NCI-H460 (cell line): ENCODE results near the gene GAL3ST2. TPM values are rescaled to one million over a fixed set of nuclear protein-coding genes. Genes with fewer than 3 reads are reported as not detected.
"Not testable (repeated sequence)": the region's sequence is repeated elsewhere in the genome, so short reads cannot be mapped to it uniquely, and the experiment has no call there.

Source experiments
- DNase-seq: peaks from one replicate; pipeline ENCODE4 v3.0.0-alpha.2; 2016; ENCODE audit warnings: low read depth; ENCODE audit errors: extremely low read depth
- total RNA-seq: library from RNA; depleted of rRNA; stranded (reverse); fragments of >200 nt; shearing (Covaris generic); gene quantifications from 2 replicates; pipeline ENCODE4 v1.2.3, GENCODE V29; 2014

Gene GAL3ST2
- total RNA-seq, 1 experiment from 2014 or later = 0.10 TPM

DNA sequence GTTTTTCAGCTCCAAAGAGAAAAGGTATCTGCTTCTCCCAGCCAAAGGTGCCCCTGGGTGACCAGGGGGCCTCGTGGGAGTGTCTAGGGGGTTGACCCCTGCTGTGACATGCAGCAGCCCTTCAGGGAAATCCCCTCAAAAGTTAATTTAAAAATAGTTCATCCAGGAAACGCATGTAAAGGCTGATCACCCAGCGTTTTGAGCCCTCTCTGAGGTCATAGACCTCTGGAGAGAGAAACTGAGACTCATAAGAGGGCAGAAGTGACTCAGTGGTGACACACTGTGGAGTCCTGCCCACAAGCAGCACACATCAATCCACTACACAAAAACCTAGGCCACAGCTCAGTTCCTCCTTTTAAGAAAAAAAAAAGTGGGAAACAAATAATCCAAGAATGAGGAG lies 11.9 kb downstream of the GAL3ST2 start:
- no peak for DNase-seq

DNA sequence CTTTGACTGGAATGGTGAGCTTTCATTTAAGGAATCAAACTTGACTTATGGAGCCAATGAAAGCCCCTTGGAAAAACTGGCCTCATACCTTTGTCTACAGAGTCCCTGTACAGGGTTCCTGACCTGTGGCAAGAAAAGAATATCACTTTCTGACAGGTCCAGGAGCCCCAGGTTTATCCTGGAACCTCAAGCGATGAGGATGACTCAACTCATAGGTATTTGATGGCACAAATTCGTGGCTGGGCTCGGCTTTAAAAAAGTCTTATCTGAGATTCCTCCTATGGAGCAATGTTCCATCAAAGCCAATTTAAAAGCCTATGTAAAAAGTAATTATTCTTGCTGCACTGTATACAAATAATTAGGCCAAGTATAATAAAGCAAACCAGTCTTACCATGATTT lies 14.8 kb downstream of the GAL3ST2 start:
- not testable (repeated sequence) for DNase-seq

DNA sequence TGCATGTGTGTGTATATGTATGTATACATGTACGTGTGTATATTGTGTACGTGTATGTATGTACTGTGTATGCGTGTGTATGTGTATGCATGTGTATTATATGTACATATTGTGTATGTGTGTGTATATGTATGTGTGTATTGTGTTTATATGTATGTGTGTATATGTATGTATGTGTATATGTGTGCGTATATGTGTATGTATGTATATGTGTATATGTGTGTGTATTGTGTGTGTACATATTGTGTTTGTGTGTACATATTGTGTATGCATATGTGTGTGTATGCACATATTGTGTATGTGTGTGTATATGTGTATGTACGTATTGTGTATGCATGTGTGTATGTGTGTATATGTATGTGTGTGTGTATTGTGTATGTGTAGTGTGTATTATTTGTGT lies 16.8 kb downstream of the GAL3ST2 start:
- DNase-seq = no peak

- no peak for DNase-seq
Observed at GRCh38 chr2:241794250-241794823, 17.7 kb downstream of the GAL3ST2 start.

DNA sequence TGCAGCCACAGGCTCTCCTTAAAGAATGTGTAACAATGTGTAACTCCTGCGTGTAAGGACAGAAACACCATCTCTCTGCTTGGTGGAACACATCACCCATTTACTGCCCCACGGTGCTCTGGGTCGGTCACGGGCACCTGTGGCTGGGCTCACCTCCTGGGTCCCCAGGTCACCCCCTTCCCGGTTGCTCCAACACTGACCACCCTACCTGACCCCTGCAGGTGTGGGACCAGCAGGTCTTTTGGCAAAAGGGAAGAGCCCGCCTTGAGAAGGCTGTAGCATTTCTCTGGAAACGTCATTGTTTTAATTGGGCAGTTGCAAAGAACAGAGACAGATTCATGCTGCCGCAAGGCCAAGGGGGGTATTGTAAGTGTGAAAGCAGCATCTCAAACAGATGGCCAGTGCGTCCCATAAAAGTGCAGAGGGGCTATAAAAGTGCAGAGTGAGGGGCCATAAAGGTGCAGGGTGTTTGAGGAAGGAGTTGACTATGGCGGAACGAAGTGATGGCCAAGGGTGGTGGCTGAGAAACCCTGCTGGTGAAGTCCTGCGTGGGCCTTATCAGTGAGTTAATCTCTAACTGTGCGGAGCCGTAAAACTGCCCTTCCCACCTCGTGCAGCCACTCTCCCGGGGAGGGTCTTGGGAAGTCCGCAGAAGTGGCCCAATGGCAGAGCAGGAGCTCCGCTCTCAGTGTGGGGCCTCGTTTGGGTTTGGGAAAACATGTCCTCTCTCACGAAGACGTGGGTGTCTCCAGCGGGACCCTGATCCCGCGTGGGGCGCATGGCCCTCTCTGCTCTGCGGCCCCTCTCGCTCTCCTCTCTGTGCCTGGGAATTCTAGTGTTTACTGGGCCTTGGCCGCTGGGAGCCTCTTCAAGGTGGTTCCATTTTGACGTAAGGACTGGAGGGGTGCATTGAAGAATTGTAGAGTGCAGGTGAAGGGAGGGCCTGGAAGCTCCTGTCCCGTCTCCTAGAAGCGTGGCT lies 18.7 kb downstream of the GAL3ST2 start:
- DNase-seq = no peak

- DNase-seq = no peak
Observed at GRCh38 chr2:241796209-241796608, 19.6 kb downstream of the GAL3ST2 start.

DNA sequence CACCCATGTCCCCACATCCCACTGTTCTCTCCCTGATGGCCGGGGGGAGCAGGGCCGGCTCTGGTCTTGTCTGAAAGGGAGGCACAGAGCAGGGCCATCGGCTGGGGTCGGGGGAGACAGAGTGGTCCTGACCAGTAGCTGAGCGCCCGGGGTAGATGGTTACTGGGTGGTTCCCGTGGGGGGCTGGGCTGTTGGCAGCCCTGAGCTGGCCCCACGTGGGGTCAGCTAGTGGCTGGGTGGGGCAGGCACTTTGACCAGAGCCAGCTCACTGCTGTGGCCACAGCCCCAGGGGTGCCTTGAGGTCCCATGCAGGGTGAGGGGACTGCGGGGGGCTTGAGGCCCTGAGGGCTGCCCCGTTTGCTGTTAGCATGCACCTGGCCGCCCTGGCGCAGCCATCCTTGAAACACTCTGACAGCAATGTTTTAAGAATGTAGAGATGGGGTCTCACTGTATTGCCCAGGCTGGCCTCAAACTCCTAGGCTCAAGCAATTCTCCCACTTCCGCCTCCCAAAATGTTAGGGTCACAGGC lies 20.1 kb downstream of the GAL3ST2 start:
- DNase-seq = no peak

- DNase-seq = no peak
Observed at GRCh38 chr2:241797441-241798080, 20.9 kb downstream of the GAL3ST2 start.

DNA sequence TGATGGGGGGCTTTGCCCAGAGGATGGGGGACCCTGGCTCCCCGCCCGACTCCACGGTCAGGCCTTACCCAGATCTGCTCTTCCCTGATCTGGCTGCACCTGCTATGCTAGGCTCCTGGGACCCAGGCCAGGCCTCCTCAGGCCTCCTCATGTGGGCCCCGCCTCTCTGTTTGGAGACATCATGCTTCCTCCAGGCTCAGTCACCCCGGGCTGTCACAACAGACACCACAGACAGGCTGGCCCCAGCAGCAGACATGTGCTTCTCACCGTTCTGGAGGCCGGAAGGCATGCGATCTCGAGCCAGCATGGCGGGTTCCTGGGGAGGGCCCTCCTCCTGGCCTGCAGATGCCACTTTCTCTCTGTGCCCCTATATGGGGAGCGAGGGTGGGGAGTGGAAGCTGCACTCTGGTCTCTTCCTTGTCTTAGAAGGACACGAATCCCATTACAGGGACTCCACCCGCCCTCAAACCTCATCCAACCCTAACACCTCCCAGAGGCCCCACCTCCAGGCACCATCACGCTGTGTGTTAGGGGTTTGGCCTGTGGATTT lies 21.5 kb downstream of the GAL3ST2 start:
- DNase-seq = no peak

GRCh38 chr2:241798631-241799521 lies 22.3 kb downstream of the GAL3ST2 start:
- DNase-seq = no peak

GRCh38 chr2:241799522-241800197 lies 23.0 kb downstream of the GAL3ST2 start:
- no peak for DNase-seq

GRCh38 chr2:241800198-241800903 lies 23.7 kb downstream of the GAL3ST2 start:
- DNase-seq = not testable (repeated sequence)

DNA sequence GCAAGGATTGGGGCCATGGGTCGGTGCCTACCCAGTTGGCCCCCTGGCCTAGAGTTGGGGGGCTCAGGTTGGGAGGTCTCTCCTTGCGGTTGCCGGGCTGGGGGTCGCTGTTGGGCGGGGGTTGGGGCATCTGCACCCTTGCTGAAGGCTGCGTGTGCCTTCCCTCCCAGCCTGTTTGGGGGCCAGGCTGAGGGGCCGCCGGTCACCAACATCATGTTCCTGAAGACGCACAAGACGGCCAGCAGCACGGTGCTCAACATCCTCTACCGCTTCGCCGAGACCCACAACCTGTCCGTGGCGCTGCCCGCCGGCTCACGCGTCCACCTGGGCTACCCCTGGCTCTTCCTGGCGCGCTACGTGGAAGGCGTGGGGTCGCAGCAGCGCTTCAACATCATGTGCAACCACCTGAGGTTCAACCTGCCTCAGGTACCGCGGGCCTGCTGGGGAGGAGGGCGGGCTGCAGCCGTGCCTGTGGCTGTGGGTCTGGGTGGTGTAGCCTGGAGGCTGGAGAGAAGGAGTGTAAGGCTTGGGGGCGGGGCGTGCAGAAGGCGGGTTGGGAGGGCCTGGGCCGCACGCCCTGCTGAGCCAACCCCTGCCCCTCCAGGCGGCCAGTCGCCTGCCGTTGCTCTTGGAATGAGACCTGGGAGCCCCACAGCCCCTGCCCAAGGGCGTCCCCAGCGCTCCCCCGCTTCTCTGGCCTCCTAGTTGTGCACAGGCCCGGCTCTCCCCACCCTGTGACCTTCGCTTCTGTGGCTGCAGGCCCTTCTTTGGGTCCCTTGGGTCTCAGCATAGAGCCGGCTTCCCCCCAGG lies 25.2 kb downstream of the GAL3ST2 start:
- DNase-seq = no peak

DNA sequence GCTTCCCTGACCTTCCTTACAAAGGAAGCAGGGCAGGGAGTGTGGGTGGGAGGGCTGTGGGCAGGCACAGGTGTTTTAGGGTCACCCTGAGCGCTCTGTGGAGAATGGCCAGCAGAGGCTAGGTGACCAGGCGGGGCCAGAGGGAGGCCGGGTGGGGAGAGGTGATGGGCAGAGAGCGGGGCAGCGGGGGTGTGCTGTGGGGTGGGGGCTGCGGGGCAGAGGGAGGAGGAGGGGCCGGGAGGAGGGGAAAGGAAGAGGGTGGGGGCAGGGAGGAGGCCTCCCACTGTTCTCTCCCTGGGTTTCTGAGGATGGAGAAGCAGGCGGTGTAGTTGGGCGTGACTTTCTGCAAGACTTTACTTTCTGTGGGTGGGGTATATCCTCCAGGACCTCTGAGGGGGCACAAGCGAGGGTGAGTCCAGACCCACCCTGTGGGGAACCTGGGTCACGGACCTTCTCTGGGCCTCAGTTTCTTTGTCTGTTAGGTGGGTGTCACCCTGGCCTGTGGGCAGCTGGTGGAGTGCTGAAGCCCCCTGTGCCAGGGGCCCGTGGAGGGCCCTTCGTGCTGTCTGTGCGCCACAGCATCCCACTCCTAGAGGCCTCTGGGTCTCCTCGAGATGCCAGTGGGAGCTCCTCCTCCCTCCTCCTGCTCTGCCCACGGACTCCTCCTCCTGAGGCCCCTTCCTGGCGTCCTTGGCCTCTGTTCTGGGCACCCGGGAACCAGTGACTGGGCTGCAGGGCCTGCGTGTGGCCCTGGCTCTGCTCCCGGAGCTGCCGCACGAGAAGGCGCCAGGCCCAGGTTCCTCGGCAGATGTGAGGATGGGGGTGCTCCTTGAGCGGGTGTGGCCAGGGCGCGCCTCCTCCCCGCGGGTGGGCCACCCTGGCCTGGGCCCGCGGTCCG lies 26.0 kb downstream of the GAL3ST2 start:
- no peak for DNase-seq

GRCh38 chr2:241803387-241804325 lies 27.0 kb downstream of the GAL3ST2 start:
- DNase-seq = peak; percentile 26
